NCI-H2227 (cell line): ENCODE measurements around the gene ABCC1.
"Not testable (repeated sequence)": the region's sequence is repeated elsewhere in the genome, so short reads cannot be mapped to it uniquely, and the experiment has no call there.

Experiments used
- DNase-seq: peaks from one replicate; lab custom pipeline; 2025; ENCODE audit not compliant: unreplicated experiment; lab: John Stamatoyannopoulos, UW

ABCC1 gene

GRCh38 chr16:16102738-16103137 is 153.3 kb downstream of the ABCC1 start:
- DNase-seq, result no peak

GRCh38 chr16:16104132-16104803 is 154.9 kb downstream of the ABCC1 start:
- DNase-seq, result not testable (repeated sequence)

- DNase-seq, result not testable (repeated sequence)
Measured at GRCh38 chr16:16104804-16105141, 155.4 kb downstream of the ABCC1 start.

- no peak for DNase-seq
Measured at GRCh38 chr16:16105646-16106045, 156.2 kb downstream of the ABCC1 start.

- no peak for DNase-seq
Measured at GRCh38 chr16:16106466-16106865, 157.1 kb downstream of the ABCC1 start.

- DNase-seq, result no peak
Measured at GRCh38 chr16:16107839-16108238, 158.4 kb downstream of the ABCC1 start.

GRCh38 chr16:16108759-16109158 is 159.3 kb downstream of the ABCC1 start:
- DNase-seq, result peak; percentile 9

- DNase-seq, result no peak
Measured at GRCh38 chr16:16109453-16110110, 160.2 kb downstream of the ABCC1 start.

GRCh38 chr16:16110111-16110490 is 160.7 kb downstream of the ABCC1 start:
- DNase-seq, result no peak

GRCh38 chr16:16111639-16112038 is 162.2 kb downstream of the ABCC1 start:
- no peak for DNase-seq

GRCh38 chr16:16112450-16113053 is 163.1 kb downstream of the ABCC1 start:
- no peak for DNase-seq

GRCh38 chr16:16113076-16113475 is 163.7 kb downstream of the ABCC1 start:
- DNase-seq, result no peak

GRCh38 chr16:16116841-16117240 is 167.4 kb downstream of the ABCC1 start:
- DNase-seq, result no peak

GRCh38 chr16:16118337-16118736 is 168.9 kb downstream of the ABCC1 start:
- DNase-seq, result peak; percentile 33

GRCh38 chr16:16120044-16120381 is 170.6 kb downstream of the ABCC1 start:
- no peak for DNase-seq

GRCh38 chr16:16120382-16121184 is 171.2 kb downstream of the ABCC1 start:
- no peak for DNase-seq

GRCh38 chr16:16121185-16121727 is 171.8 kb downstream of the ABCC1 start:
- DNase-seq, result no peak

- no peak for DNase-seq
Measured at GRCh38 chr16:16122264-16122663, 172.8 kb downstream of the ABCC1 start.

GRCh38 chr16:16124438-16124837 is 175.0 kb downstream of the ABCC1 start:
- no peak for DNase-seq

GRCh38 chr16:16124974-16125373 is 175.6 kb downstream of the ABCC1 start:
- DNase-seq, result no peak

- DNase-seq, result no peak
Measured at GRCh38 chr16:16126896-16127295, 177.5 kb downstream of the ABCC1 start.
